ENCODE measurements around the gene IFT22.
"Not testable (repeated sequence)": the region's sequence is repeated elsewhere in the genome, so short reads cannot be mapped to it uniquely, and the experiment has no call there.

The IFT22 gene

GRCh38 chr7:101315336-101315735 lies 6.3 kb downstream of the IFT22 start:
- in situ Hi-C loops (cut with HindIII; ENCODE audit: low sequenced_read_pairs) = no loop called here

DNA sequence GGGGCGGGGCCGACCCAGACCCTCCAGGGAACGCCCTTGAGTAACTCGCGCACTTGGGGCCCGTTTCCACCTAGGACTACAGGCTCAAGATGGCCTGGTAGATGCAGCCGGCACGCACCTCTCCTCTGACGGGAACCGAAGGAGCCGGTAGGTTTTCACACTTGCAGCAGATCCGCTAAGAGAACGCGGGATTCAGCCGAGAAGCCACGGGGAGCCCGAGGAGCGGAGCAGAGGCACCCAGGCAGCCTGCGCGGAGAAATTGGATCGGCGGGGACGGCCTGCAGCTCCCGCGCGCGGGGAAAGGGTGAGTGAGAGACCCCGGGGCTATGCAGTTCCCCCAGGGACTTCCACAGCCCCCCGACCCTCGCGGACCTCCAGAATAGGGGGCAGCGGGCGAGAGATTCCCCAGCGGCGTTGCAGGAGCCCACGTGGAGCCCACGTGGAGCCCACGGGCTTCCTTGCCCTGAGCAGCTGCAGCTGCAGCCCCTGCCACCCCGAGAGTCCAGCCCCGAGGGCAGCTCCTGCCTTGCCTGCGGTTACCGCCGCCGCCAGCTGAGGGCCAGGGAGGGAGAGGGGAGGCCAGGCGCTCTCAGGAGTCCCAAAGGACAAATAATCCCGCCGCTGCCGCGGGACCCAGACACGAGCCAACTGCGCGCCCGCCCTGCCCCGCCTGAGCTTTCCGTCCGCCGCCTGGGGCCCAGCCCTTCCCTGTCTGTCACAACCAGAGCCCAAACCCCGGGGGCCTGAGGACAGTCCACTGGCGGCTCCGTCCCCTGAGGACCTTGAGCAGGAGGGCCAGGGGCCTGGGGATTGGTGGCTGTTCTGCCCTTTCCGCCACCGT lies 13.1 kb downstream of the IFT22 start:
- in situ Hi-C loops (cut with HindIII; ENCODE audit: low sequenced_read_pairs) = no loop called here

DNA sequence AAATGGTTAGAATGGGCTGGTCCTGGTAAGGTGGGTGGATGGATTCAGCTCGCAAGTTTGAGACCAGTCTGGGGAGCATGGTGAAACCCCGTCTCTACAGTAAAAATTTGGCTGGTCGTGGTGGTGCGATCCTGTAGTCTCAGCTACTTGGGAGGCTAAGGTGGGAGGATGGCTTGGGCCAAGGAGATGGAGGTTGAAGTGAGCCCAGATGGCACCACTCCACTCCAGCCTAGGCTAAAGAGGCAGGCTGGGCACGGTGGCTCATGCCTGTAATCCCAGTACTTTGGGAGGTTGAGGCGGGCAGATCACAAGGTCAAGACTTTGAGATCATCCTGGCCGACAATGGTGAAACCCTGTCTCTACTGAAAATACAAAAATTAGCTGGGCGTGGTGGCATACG lies 15.3 kb downstream of the IFT22 start:
- in situ Hi-C loops (cut with HindIII; ENCODE audit: low sequenced_read_pairs) = no loop called here

DNA sequence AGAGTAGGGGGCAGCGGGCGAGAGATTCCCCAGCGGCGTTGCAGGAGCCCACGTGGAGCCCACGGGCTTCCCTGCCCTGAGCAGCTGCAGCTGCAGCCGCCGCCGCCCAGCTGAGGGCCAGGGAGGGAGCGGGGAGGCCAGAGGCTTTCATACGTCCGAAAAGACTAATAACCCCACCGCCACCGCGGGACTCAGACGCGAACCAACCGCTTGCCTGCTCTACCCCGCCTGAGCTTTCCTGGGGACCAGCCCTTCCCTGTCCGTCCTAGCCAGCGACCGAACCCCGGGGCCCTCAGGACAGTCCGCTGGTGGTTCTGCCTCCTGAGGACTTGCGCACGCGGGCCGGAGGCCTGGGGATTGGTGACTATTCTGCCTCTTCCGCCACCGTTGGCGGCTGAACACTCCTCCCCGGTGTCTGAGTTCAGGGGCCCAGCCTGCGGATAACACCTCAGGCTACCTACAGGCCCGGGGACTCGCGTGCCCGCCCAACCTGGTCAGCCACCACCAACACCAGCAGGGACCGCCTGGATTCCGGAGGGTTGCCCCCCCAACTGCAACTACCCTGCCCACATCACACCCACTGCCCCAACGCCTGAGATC lies 18.4 kb downstream of the IFT22 start:
- in situ Hi-C loops (cut with HindIII; ENCODE audit: low sequenced_read_pairs) = loop anchor here (5.0 kb wide), 1 partner anchor 56 kb away; the partner anchor contains the start of gene FIS1

- in situ Hi-C loops (cut with HindIII; ENCODE audit: low sequenced_read_pairs) = loop anchor here (5.0 kb wide), 1 partner anchor 55 kb away; the partner anchor contains the start of gene FIS1
Measured at GRCh38 chr7:101302641-101303101, 18.9 kb downstream of the IFT22 start.

DNA sequence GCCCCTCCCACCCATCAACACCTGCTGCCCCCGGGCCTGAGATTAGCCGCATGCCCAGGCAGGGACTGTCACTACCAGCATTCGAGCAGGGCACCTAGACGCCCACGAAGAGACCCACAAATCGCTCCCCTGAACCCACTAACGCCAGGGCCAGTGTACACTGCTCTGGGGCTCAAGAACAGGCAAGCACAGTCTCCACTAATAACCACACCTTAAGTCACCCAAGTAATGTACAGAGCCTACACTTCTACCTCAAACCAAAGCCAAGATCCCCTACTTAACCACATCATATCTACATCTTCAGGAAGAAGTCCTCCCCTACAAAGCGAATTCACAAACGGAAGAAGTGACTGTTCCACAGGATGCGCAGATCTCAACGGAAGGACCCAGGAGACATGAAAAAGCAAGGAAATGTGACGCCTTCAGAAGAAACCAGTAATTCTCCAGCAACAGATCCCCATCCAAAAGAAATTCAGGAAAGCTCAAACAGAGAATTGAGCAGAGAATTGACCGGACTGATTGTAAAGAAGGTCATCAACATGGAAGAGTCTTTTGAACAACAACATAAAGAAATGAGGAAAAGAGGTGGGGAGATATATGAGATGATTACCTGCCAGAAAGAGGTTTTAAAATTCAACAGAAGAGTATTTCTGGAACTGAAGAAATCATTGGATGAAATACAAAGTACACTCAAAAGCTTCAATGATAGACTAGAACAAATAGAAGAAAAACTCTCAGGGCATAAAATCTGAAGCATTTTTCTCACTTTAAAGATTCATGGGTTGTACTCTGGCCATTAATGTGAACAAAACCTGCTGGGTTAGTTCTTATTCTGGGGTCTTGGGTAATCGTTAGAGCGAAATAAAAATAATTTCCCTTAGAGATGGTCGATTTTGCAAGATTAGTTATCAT lies 20.9 kb downstream of the IFT22 start:
- in situ Hi-C loops (cut with HindIII; ENCODE audit: low sequenced_read_pairs) = loop anchor here (5.0 kb wide), 1 partner anchor 53 kb away; the partner anchor contains the start of gene FIS1

DNA sequence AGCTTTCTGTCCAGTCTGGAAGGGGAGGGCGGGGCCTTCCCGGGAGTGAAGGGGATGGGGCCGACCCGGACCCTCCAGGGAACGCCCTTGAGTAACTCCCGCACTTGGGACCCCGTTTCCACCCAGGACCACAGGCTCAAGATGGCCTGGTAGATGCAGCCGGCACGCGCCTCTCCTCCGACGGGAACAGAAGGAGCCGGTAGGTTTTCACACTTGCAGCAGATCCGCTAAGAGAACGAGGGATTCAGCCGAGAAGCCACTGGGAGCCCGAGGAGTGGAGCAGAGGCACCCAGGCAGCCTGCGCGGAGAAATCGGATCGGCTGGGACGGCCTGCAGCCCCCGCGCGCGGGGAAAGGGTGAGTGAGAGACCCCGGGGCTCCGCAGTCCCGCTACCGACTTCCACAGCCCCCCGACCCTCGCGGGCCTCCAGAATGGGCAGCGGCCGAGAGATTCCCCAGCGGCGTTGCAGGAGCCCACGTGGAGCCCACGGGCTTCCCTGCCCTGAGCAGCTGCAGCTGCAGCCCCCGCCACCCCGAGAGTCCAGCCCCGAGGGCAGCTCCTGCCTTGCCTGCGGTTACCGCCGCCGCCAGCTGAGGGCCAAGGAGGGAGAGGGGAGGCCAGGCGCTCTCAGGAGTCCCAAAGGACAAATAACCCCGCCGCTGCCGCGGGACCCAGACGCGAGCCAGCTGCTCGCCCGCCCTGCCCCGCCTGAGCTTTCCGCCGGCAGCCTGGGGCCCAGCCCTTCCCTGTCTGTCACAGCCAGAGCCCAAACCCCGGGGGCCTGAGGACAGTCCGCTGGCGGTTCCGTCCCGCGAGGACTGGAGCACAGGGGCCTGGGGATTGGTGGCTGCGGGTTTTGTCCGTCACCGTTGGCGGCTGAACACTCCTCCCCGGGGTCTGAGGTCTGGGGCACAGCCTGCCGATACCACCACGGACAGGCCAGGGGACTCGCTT lies 21.8 kb downstream of the IFT22 start:
- in situ Hi-C loops (cut with HindIII; ENCODE audit: low sequenced_read_pairs) = loop anchor here (5.0 kb wide), 1 partner anchor 52 kb away; the partner anchor contains the start of gene FIS1

GRCh38 chr7:101294832-101295121 lies 26.8 kb downstream of the IFT22 start:
- in situ Hi-C loops (cut with HindIII; ENCODE audit: low sequenced_read_pairs) = no loop called here

DNA sequence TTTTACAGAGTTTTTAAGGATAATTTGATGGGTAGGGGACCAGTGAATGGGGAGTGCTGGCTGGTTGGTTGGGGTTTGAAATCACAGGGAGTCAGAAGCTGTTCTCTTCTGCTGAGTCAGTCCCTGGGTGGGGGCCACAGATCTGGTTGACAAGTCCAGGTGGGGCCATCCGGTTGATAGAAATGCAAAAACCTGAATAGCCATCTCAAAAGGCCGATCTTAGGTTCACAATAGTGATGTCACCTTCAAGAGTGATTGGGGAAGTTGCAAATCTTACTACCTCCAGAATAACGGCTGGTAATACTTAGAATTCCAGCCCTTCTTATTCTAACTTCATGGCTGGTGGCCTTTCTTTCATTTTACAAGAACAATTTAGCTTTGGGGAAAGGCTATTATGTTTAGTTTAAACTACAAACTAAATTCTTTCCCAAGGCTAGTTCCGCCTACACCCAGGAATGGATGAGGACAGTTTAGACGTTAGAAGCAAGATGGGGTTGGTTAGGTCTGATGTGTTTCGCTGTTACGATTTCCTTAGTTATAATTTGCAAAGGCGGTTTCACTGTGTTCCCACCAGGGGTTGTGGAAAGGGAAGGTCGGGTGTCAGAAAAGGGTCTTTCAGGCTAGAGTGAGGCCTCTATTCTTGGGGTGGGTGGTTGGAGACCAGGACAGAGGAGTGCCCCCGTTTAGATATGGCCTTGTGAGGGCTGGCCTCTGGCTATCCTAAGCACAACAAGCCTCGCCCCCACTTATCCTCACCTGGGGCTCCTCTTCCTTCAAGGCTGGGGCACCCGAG lies 27.4 kb downstream of the IFT22 start:
- in situ Hi-C loops (cut with HindIII; ENCODE audit: low sequenced_read_pairs) = no loop called here

GRCh38 chr7:101293069-101294021 lies 28.3 kb downstream of the IFT22 start:
- in situ Hi-C loops (cut with HindIII; ENCODE audit: low sequenced_read_pairs) = not testable (repeated sequence)

- in situ Hi-C loops (cut with HindIII; ENCODE audit: low sequenced_read_pairs) = not testable (repeated sequence)
Measured at GRCh38 chr7:101292566-101292965, 29.0 kb downstream of the IFT22 start.

DNA sequence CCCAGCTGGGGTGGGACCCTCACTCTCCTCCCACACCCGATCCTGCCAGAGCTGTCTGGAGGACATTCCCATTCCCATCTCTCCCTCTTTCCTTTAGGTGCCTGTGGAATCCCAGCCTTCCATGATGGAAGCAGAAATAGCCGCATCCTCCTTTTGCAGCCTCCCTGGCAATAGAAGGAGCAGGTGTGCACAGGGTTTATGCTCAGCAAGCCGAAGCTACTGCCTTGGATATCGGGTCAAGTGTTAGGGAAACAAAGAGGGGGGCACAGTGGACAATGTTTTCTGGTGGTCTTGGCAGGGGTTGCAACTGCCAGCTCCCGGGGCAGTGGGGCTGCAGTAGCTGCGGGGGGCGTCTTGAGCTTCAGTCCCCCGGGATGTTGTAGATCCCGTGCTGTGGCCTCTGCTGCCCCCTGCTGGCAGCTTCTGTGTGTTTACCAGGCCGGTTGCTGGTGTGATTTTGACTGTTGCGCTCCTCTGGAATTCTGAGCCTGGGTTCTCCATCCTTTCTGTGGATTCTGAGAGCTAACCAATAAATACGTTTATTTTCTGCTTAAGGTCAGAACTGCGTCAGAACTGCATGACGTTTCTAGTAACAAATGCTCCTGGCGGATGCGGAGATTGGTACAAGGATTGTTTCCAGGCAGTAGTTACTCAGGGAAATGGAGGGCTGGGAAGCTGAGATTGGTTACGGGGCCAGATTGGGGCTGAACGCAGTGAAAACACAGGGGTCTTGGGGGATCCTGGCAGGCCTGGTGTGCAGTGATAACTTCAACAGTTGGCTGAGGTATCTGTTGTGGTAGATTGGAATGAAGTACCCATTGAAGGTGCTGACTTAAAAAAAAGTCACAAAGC lies 31.2 kb downstream of the IFT22 start:
- in situ Hi-C loops (cut with HindIII; ENCODE audit: low sequenced_read_pairs) = not testable (repeated sequence)

GRCh38 chr7:101289687-101290086 lies 31.9 kb downstream of the IFT22 start:
- in situ Hi-C loops (cut with HindIII; ENCODE audit: low sequenced_read_pairs) = not testable (repeated sequence)

DNA sequence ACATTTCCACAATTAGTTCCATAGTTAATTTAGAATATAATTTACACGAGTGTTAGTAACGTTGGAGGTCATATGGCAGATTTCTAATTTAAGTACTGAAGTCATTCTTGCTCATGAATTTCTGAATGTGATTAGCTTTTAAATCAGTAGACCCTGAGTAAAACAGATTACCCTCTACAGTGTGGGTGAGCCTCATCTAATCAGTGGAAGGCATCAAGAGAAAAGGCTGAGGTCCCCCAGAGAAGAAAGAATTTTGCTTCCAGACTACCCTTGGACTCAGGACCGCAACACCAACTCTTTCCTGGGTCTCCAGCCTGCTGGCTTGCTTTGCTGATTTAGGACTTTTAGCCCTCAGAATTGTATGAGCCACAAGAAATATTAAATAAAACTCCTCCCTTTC lies 33.2 kb downstream of the IFT22 start:
- in situ Hi-C loops (cut with HindIII; ENCODE audit: low sequenced_read_pairs) = no loop called here

DNA sequence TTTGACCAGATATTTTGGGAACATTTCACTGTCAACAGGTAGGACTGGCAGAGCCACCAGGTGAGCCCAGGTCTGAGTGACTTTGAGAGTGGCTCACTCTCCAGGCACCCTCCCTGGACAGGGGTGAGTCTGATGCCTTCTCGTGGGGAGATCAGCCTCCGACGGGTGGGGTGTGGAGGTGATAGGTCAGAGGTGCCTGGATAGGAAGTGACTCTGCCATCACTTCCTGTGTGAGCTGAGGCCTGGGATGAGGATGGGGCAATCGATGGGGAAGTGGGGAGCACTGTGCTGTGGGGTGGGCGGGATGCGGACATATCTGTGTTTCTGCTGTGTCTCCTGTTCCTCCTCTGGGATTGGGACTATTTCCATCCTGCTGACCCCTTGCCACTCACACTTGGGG lies 34.6 kb downstream of the IFT22 start:
- in situ Hi-C loops (cut with HindIII; ENCODE audit: low sequenced_read_pairs) = no loop called here

GRCh38 chr7:101285880-101286279 lies 35.7 kb downstream of the IFT22 start:
- in situ Hi-C loops (cut with HindIII; ENCODE audit: low sequenced_read_pairs) = not testable (repeated sequence)

GRCh38 chr7:101285171-101285570 lies 36.4 kb downstream of the IFT22 start:
- in situ Hi-C loops (cut with HindIII; ENCODE audit: low sequenced_read_pairs) = no loop called here

Data from endothelial cell of hepatic sinusoid (primary cell).